NT2/D1 (cell line): ENCODE results near the gene RAB34.

ENCODE experiments used
- DNase-seq: peaks from one replicate; pipeline ENCODE4 v3.0.0-alpha.2; 2011; ENCODE audit warnings: low read depth, low spot score
- H3K27me3 ChIP-seq: 2 replicates; pipeline ENCODE4 v1.6.0; 2011; ENCODE audit warnings: mild to moderate bottlenecking; ENCODE audit not compliant: insufficient read length, insufficient read depth
- H3K36me3 ChIP-seq: 2 replicates; pipeline ENCODE4 v1.6.1; 2011; ENCODE audit warnings: mild to moderate bottlenecking, low read length, mixed read lengths; ENCODE audit not compliant: insufficient read depth, insufficient read length
- H3K4me1 ChIP-seq: 2 replicates; pipeline ENCODE4 v1.5.1; 2011; ENCODE audit not compliant: insufficient read depth, insufficient read length
- H3K4me3 ChIP-seq: 2 replicates; pipeline ENCODE4 v1.5.1; 2011; ENCODE audit warnings: low read depth; ENCODE audit not compliant: insufficient read length
- H3K9ac ChIP-seq: 2 replicates; pipeline ENCODE4 v1.6.0; 2011; ENCODE audit warnings: low read depth; ENCODE audit not compliant: insufficient read length
- H3K9me3 ChIP-seq: 2 replicates; pipeline ENCODE4 v1.5.1; 2011; ENCODE audit warnings: mild to moderate bottlenecking, low read length; ENCODE audit not compliant: insufficient read depth
- SUZ12 ChIP-seq: IDR thresholded peaks from 2 replicates; pipeline ENCODE4 v1.6.1; 2011; ENCODE audit not compliant: insufficient read length, insufficient read depth; ENCODE audit errors: extremely low read depth
- YY1 ChIP-seq: IDR thresholded peaks from 2 replicates; pipeline ENCODE4 v1.6.1; 2011; ENCODE audit not compliant: insufficient read length, insufficient read depth
- ZNF274 ChIP-seq: IDR thresholded peaks from 2 replicates; pipeline ENCODE4 v1.6.1; 2011; ENCODE audit warnings: mild to moderate bottlenecking, low read depth, low read length

The RAB34 gene

DNA sequence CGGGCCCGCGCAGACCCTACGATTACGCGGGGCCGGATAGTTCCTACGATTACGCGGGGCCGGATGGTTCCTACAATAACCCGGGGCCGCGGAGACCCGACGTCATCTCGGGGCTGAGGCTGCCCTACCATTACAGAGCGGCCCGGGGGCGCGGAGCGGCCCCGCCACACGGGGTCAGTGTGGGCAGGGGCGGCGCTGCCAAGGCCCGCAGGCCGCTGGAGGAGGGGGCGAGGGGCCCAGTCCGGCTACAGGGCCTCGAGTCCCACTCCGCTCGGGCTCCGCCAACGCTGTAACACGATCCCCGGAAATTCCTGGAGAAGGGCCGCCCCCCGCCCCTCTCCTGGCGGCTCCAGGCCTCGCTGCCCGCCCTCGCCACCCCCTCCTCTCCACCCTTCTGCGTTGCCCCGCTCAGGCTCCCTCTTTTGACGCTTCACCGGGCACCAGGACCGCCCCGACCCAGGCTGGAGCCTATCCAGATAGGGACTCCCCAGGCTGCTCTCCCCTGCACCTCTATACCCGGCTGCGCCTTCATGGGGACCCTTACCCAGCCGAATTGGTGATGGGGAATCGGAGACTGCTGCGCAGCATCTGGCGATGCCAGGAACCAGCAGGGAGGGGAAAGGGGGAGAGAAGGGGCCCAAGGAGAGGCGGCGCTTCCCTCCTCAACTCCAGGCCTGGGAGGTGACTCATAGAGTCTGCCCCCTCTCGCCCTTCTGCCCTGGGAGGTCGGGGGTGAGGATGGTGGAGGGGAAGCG, at the start of gene RAB34:
TSS of gene RAB34 (minus strand) at position 291 of the 755 bp plus-strand sequence. CDS start 602 bp downstream, outside the sequence.
- peaks cover 18% of the 10 kb centered on the region for H3K4me1 ChIP-seq
- peak within 1 kb of the TSS; percentile 79 for H3K4me3 ChIP-seq
- peaks cover 59% of the 10 kb centered on the region for H3K36me3 ChIP-seq
- peak; percentile 82 for DNase-seq
- no peaks in the 10 kb centered on the region for H3K9me3 ChIP-seq
- H3K27me3 ChIP-seq = no peaks in the 10 kb centered on the region
- H3K9ac ChIP-seq = peak within 1 kb of the TSS; percentile 93
- TF ChIP-seq YY1 = no peak
- no peak for TF ChIP-seq ZNF274
- no peak for TF ChIP-seq SUZ12

DNA sequence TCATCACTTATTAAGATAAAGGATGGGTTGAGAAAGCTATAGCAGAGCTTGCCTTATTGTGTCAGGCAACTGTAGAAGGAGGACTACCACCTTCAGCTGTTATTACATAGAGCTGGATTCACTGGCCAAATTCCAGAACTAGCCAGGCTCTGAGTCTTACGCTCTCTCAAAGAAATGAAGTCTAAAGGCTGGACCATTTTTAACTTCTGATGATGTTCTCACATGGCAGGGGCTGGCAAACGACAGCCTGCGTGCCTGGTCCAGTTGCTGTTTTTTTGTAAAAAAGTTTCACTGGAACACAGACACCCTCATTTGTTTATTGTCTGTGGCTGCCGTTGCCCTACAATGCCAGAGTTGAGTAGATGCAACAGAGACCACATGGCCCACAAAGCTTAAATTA, 47.4 kb upstream of the RAB34 start:
- peaks cover 27% of the 10 kb centered on the region for H3K36me3 ChIP-seq
- DNase-seq = no peak
- no peaks in the 10 kb centered on the region for H3K9me3 ChIP-seq
- H3K9ac ChIP-seq = no peak overlapping the region
- no peaks in the 10 kb centered on the region for H3K27me3 ChIP-seq
- no peaks in the 10 kb centered on the region for H3K4me1 ChIP-seq
- no peak overlapping the region for H3K4me3 ChIP-seq
- TF ChIP-seq ZNF274 (no peak), YY1 (no peak), SUZ12 (no peak)

DNA sequence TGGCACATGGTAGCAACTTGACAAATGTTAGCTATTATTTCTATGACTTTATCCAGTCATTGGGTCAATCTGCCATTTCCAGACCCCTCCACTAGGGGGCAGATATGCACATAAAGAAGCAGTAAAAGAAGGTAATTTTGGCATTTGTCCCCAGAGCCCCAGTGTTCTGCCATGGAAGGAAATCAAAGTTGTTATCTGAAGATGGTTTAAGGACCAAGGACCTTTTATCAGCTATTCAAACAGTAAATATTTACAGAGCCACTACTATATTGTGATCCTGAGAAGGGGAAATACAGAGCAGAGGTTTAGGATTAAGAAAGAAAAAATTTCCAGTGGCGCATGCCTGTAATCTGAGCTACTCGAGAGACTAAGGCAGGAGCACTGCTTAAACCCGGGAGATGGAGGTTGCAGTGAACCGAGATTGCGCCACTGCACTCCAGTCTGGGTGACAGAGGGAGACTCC, 46.2 kb upstream of the RAB34 start:
- Histone ChIP-seq H3K9me3 (no peaks in the 10 kb centered on the region), H3K36me3 (peaks cover 39% of the 10 kb centered on the region), H3K4me3 (no peak overlapping the region), H3K4me1 (no peaks in the 10 kb centered on the region), H3K27me3 (no peaks in the 10 kb centered on the region), H3K9ac (no peak overlapping the region)
- no peak for DNase-seq
- no peak for TF ChIP-seq YY1
- no peak for TF ChIP-seq SUZ12
- TF ChIP-seq ZNF274 = no peak

DNA sequence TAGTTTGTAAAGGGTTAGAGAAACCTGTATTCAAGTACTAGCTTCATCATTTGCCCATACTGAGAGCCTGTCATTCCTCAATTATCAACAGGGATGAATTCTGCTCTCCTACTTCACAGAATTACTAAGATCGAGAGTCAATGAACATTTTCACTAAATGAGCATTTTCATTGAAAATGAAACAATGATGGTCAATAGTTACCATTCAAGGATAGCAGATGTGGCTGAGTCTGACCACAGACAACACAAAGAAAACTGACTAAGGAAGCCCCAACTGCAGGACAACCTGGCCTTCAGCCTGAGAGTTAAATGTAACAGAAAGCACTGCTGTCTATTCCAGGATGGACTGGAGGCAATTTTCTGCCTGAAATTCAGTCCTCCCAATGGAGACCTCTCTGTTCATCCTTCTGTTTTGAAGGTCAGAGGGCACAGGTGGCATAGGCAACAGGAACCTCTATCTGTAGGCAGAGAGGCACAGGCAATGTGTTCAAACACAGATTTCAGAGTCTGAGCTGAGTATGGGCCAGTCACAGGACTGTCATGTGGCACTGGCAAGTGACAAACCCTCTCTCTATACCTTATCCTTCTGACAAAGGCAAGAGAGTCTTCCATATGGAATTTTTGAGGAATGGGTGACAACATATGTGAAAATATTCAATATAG, 45.6 kb upstream of the RAB34 start:
- Histone ChIP-seq H3K9me3 (no peaks in the 10 kb centered on the region), H3K36me3 (peaks cover 45% of the 10 kb centered on the region), H3K9ac (no peak overlapping the region), H3K4me3 (no peak overlapping the region), H3K27me3 (no peaks in the 10 kb centered on the region), H3K4me1 (no peaks in the 10 kb centered on the region)
- TF ChIP-seq SUZ12 = no peak
- TF ChIP-seq ZNF274 = no peak
- no peak for DNase-seq

GRCh38 chr17:28760601-28761562, 43.2 kb upstream of the RAB34 start:
- Histone ChIP-seq H3K27me3 (no peaks in the 10 kb centered on the region), H3K9ac (no peak overlapping the region), H3K4me1 (no peaks in the 10 kb centered on the region), H3K9me3 (no peaks in the 10 kb centered on the region), H3K36me3 (peaks cover 55% of the 10 kb centered on the region), H3K4me3 (no peak overlapping the region)
- TF ChIP-seq SUZ12 = no peak
- no peak for TF ChIP-seq YY1
- TF ChIP-seq ZNF274 = no peak
- no peak for DNase-seq

DNA sequence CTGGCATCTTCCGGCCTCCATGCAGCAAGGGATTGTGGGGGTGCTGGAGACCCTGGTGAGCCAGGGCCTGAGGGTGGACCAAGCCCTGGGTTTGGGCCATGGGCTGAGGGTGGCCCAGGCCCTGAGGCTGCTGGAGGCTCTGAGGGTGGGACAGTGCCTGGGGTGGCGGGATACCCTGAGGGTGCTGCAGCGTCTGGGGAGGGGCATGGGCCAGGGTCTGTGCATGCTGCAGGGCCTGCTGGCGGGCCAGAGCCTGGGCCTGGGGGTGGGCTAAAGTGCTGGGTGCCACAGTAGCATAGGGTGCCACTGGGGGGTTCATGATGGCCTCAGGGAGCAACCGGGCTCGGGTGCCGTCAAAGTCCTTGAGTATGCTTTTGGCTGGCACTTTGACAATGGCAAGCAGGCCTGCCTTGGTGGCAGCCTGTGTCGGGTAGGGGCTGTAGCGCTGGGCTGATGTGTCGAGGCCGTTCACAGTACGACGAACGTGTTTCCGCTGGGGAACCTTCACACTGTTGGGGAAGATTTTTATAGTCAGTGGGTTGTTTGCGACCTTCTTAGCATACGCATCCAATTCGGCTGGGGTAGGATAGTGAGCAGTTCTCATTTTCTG, 41.7 kb upstream of the RAB34 start:
- Histone ChIP-seq H3K9ac (no peak overlapping the region), H3K4me3 (no peak overlapping the region), H3K27me3 (no peaks in the 10 kb centered on the region), H3K9me3 (no peaks in the 10 kb centered on the region), H3K36me3 (peaks cover 43% of the 10 kb centered on the region), H3K4me1 (peaks cover 2% of the 10 kb centered on the region)
- no peak for DNase-seq
- TF ChIP-seq YY1 (no peak), SUZ12 (no peak), ZNF274 (no peak)
